ENCODE measurements around the gene SLC30A5. TPM values are rescaled to one million over a fixed set of nuclear protein-coding genes. Genes with fewer than 3 reads are reported as not detected.
"Not testable (repeated sequence)": the region's sequence is repeated elsewhere in the genome, so short reads cannot be mapped to it uniquely, and the experiment has no call there.

The SLC30A5 gene
- total and polyA plus RNA-seq, 12 donors: 17.9 to 36.7 (median 31.7) TPM

- Histone ChIP-seq H3K36me3 (peaks cover 0 to 96% (median 31%) of the 10 kb centered on the region in 9 donors), H3K4me3 (no peak overlapping the region), H3K27me3 (no peaks in the 10 kb centered on the region), H3K27ac (no peak overlapping the region), H3K9me3 (no peaks in the 10 kb centered on the region), H3K4me1 (peaks cover 0 to 15% (median 0%) of the 10 kb centered on the region in 9 donors)
- TF ChIP-seq CTCF (IDR thresholded peaks at IDR 0.05): no peak
- 65 to 78% methylated on average over 3 of the region's 3 CpGs for WGBS, 2 donors
- intact Hi-C loops (cut with DNase I): loop anchor here in 1 of 10 donors (10.0 kb wide), 2 partner anchors 59 to 61 kb away; partner anchors contain the start of gene CCNB1
- no peak for DNase-seq
- ATAC-seq: no peak
Observed at GRCh38 chr5:69103521-69103920, 9.7 kb downstream of the SLC30A5 start.

- DNase-seq (no peak), ATAC-seq (no peak)
- Histone ChIP-seq H3K27me3 (no peaks in the 10 kb centered on the region), H3K27ac (no peak overlapping the region), H3K36me3 (peaks cover 0 to 100% (median 49%) of the 10 kb centered on the region in 9 donors), H3K4me3 (no peak overlapping the region), H3K9me3 (no peaks in the 10 kb centered on the region), H3K4me1 (peaks cover 0 to 9% (median 0%) of the 10 kb centered on the region in 9 donors)
- intact Hi-C loops (cut with DNase I): loop anchor here in 2 of 10 donors (5.0 to 10.0 kb wide), 3 partner anchors 59 to 281 kb away; partner anchors contain the start of gene CCNB1 (in 1 of the 2)
- no peak for TF ChIP-seq CTCF (IDR thresholded peaks at IDR 0.05)
- 80 to 85% methylated on average over 4 of the region's 4 CpGs for WGBS, 2 donors
Observed at GRCh38 chr5:69105996-69106906, 12.4 kb downstream of the SLC30A5 start.

GRCh38 chr5:69108367-69108766 lies 14.6 kb downstream of the SLC30A5 start:
- peaks cover 0 to 100% (median 53%) of the 10 kb centered on the region in 9 donors for H3K36me3 ChIP-seq
- not testable (repeated sequence) for ATAC-seq, H3K4me3 ChIP-seq, DNase-seq, H3K9me3 ChIP-seq, H3K4me1 ChIP-seq, H3K27me3 ChIP-seq, H3K27ac ChIP-seq
- WGBS, 2 donors: 94 to 95% methylated on average over 7 of the region's 7 CpGs
- intact Hi-C loops (cut with DNase I): loop anchor here in 2 of 10 donors (5.0 to 10.0 kb wide), 3 partner anchors 56 to 279 kb away; partner anchors contain the start of gene CCNB1 (in 1 of the 2)

GRCh38 chr5:69113851-69114250 lies 20.0 kb downstream of the SLC30A5 start:
- intact Hi-C loops (cut with DNase I): loop anchor here in 2 of 10 donors (10.0 kb wide), 2 partner anchors 51 to 161 kb away; partner anchors contain the start of gene CCNB1 (in 1 of the 2)

More at GRCh38 chr5:69113851-69114250, 20.0 kb downstream of the SLC30A5 start:
- ATAC-seq (no peak), DNase-seq (no peak)
- WGBS, 2 donors: 85 to 97% methylated on average over 1 of the region's 1 CpG
- Histone ChIP-seq H3K36me3 (peaks cover 0 to 100% (median 62%) of the 10 kb centered on the region in 9 donors), H3K4me3 (no peak overlapping the region), H3K27ac (no peak overlapping the region), H3K27me3 (no peaks in the 10 kb centered on the region), H3K4me1 (no peaks in the 10 kb centered on the region), H3K9me3 (no peaks in the 10 kb centered on the region)
- TF ChIP-seq CTCF (IDR thresholded peaks at IDR 0.05): no peak

All from heart right ventricle (tissue), 16 donors.